Pulmonary artery endothelial cell (primary cell): Measurements from ENCODE around the gene TIMM23. TPM values are rescaled to one million over a fixed set of nuclear protein-coding genes. Genes with fewer than 3 reads are reported as not detected.
"Not testable (repeated sequence)": the region's sequence is repeated elsewhere in the genome, so short reads cannot be mapped to it uniquely, and the experiment has no call there.

Experiments used
- DNase-seq: peaks from one replicate; pipeline ENCODE4 v3.0.0-alpha.2; 2011; ENCODE audit warnings: low read depth, low spot score
- total RNA-seq: library from RNA; depleted of rRNA; stranded (reverse); fragments of >200 nt; gene quantifications from 2 replicates; pipeline ENCODE4 v1.2.3, GENCODE V29; 2014

TIMM23 gene
- total RNA-seq, 1 donor from 2014 or later = 103 TPM

DNA sequence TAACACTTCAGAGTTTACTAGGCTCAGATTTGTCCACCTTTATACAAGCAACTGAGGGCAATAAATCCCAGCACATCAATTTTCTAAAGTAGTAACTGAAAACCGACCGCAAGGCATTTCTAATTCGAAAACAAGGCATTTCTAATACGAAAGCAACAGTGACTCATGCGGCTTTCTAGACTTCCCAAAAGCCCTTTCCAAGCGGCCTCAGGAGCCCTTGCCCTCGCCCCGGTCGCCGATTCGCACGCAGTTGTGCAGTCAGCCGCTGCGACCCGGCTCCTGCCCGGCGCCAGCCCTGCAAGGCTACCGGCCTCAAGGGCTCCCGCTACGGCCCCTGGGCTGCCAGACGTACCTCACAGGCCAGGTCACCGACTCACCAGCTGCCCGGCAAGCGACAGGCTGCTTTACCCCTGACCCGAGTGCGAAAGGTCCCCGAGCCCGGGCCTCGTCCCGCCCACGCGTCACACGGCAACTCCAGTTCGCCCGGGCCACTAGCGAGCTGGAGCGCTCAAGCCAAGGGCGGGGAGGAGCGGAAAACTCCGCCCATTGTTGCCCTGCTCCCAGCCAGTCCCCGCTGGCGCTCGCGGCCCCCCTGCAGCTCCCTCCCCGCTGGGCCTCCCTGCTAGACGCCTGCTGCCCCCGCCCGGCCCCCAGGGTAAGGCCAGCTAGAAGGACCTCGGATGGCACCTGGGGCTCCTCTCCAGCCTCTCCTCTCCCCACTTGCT, 50.9 kb downstream of the TIMM23 start:
- peak; percentile 77 for DNase-seq

DNA sequence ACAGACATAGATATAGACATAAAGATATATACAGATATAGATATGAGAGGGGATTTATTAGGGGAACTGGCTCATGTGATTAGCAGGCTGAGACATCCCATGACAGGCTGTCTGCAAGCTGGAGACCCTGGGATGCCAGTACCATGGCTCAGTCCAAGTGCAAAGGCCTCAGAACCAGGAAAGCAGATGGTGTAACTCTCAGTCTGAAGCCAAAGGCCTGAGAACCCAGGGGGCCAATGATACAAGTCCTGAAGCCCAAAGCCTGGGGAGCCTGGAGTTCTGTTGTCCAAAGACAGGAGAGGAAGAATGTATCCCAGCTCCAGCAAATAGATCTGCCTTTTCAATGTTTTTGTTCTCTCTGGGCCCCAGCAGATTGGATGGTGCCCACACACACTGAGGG, 52.7 kb downstream of the TIMM23 start:
- DNase-seq = no peak

DNA sequence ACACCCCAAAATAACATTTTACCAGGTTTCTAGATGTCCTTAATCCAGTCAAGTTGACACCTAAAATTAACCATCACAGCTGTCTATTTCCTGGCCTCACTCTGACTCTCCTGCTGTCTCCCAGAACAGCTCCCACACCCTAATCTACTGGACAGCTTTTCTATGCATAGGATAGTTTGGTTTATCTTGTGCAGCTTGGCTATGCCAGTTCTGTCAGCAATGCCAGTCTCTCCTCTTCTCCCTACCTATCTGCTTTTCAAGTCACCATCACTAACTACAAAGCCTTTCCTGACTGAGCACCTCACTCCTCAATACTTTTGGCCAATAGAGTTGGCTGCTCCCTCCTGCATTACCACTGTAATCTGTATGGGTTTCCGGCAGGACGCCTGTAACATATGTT, 53.1 kb downstream of the TIMM23 start:
- DNase-seq = no peak

DNA sequence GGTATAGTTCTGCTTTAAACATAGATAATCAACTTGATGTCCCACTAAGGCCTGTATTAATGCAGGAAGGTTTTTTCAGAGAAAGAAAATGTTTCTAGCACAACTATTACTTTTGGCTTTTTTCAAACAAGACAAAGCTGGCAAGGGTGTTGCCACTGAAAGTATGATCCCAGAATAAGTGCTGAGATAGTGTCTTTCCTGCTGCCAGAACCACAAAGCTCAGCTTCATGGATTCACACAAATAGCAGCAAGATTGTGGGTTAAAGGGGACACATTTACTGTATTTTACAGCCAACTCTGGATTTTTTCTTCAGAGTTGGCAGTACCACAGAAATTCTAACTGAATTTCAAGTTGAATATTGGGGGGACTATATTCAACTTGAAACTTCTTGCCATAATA, 53.8 kb downstream of the TIMM23 start:
- DNase-seq = no peak

DNA sequence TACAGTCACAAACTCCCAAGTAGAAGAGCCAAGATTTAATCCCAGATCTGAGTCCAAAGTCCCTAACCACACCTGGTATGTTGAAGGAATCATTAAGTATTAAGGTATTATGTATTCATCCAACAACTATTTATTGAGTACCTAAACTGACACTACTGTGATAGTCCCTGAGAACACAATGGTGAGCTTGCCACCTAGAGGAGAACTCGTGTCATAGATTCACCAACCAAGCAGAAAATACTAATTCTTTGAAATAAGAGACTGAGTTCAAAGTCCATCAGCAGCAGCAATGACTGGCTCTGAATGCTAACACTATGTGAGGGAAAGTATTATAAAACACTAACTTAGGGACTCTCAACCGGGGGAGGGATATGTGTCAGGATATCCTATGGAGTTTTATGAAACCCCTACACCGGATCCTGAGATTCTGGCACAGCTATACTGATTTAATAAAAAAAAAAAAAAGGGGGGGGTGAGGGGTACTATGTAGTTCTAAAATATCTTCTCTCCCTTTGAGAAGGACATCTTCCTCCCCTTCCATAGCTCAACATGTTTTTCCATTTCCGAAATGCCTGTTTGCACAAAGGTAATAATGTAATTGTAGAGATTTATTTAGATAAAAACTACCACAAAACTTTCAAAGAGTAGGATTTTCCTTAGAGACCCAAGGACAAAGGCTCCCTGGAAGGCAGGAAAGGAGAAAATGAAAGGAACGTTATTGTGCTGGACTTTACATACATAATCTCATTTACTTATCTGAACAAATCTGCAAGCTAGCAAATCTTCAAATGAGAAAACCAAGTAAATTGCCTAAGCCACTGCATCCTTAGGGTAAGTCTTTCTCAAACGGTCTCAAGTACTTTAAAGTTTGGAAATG, 56.5 kb downstream of the TIMM23 start:
- DNase-seq = peak; percentile 47

DNA sequence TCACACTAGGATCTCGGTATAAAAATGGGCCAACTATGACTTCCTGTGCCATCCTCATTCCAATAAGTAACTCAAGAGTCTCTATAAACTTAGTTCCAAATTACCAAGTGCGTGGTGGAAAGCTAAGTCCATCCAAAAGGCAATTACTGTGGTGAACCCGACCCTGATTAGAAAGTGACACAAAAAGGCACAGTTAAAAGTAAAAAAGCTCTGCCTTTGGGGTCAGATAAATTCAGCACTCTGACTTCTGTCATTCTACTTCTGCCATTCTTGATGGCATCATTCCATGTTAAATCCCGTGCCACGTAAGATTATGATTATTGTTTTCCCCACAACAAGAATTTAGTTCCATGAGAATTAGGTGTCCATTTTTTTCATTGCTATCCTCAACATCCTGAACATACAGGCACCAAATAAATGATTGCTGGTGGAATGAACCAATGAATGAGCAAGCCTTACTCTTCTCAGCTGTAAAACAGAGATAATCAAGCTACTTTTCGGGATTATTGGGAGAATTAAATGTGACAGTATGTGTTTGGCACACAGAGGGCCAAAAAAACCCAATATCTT, 57.3 kb downstream of the TIMM23 start:
- no peak for DNase-seq

DNA sequence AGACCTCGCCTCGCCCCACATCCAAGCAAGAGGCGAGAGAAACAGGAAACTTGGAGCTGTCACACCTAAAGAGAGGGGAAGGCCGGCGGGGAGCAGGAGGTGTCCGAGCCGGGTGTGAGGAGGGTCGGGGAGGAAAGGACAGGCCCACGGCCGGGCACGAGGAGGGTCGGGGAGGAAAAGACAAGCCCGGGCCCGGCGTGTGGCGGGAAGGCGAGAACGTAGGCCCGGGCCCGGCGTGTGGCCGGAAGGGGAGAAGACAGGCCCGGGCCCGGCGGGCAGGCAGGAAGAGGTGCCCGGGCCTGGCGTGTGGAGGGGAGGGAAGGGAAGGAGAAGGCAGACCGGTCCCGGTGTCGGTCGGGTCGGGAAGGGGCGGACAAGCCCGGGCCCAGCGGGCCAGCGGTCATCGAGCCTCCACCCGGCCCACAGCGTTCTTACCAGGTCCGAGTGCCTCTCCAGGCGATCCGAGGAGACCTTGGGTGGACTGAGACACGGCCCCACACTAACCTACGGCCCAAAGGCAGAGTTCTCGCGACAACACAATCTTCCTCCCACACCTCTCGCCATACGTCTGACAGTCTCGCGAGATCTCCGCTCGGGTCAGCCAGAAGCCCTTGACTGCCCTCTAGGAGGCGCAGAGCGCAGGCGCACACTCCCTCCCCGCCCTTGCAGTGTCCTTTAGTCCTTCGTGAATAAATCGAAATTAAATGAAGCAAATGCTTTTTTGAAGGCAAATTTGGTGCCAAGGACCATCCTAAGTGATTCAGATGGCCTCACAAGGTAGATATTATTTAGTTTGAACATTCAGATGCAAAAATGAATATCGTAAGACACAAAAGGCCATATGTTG, 58.0 kb downstream of the TIMM23 start, which contains the start of gene NCOA4:
NCOA4 (minus strand) TSS at position 533 of the 847 bp plus-strand sequence. CDS start 13,943 bp downstream, outside the sequence.
- DNase-seq = peak; percentile 97

DNA sequence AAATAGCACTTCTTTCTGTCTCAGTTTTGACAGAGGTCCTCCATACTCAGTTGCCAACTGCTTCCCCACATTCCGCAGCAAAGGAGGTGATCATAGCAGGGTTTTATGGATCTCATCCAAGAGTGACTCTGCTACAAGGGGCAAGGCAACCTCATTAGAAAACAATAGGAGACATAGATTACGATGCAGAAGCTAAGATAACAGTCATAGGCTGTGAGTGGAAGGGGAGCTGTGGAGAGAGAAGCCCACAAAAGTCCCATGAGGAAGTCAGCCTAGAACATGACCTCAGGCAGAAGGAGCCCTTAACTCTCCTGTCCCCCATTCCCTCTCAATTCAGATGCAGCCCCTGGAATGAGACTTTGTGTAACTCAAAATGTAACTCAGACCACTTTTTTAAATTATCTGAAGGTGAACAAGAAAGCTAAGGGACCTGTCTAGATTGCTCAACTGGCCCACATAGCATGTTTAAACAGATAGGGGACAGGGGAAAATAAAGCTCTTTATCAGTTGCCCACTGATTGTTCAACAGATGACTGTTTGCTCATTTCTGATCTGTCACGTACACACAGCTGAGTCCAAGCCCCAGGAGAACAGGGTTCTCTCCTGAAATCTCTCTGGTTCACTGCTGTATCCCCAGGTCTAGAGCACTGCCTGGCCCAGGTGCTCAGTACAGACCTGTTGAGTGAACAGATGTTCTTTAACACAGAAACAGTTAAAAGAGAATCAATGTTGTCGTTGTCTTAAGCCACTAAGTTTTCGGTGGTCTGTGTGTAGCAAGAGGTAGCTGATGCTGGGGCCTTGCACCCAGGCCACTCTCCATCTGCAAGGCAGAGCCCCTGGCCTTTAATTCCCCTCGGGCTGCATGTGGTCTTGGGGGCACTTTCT, 59.6 kb downstream of the TIMM23 start:
- DNase-seq = peak; percentile 11

DNA sequence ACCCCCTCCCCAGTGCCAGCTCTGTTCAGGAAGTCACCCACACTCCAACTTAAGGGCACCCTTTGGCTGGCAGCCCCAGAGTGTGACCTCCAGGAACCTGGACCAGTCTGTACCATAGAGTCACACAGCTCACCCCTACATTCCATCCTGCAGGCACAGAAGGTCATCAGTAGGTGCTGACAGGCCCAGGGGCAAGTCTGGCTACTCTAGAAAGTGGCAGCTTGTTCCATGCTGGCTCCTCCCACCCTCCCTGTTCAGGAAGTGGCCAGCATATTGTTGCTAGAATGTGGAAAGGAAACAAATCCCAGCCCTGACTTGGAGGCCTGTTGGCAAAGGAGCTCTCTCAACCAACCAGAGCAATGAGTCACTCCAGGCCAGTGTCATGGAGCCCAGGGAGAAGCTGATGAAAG, 61.3 kb downstream of the TIMM23 start:
- DNase-seq = peak; percentile 85

DNA sequence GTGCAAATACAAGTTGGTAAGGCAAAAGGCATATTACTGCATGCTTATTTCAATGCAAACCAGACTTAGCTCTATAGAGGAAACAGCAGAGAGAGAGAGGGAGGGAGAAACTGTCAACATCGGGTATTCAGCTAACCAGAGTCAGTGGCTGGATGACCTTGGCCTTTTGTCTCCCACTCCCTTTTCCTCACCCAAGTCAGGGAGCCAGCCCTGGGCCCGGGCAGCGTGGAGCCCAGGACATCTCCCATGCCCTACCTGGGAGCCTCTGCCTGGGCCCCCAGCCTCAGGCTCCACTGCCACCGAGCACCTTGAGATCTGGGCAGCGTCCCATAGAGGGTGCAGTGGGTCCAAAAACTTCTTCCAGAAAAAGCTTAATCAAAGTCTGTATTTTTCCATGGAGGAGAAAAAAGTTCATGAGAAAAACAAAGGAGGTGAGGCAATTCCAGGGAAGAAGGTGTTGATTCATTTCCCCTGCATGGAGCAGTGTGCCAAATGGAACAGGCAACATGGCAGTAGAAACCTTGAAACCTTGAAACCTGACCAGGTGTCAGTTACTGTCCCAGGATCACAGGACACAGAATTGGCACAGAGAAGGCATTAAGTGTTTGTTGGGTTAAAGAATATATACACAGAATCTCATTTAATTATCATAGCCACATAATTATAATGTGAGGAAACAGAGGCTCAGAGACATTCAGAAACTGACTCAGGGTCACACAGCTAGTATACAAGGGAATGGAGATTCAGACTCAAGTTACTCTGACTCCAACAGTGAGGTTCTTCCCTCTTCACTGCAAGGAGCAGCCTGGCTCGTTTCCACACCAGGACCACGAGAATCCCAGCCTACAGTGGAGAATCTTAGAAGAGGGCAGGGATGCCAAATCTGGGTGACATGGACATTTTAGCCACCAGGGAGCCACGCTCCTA, 63.9 kb downstream of the TIMM23 start:
- DNase-seq = peak; percentile 37

DNA sequence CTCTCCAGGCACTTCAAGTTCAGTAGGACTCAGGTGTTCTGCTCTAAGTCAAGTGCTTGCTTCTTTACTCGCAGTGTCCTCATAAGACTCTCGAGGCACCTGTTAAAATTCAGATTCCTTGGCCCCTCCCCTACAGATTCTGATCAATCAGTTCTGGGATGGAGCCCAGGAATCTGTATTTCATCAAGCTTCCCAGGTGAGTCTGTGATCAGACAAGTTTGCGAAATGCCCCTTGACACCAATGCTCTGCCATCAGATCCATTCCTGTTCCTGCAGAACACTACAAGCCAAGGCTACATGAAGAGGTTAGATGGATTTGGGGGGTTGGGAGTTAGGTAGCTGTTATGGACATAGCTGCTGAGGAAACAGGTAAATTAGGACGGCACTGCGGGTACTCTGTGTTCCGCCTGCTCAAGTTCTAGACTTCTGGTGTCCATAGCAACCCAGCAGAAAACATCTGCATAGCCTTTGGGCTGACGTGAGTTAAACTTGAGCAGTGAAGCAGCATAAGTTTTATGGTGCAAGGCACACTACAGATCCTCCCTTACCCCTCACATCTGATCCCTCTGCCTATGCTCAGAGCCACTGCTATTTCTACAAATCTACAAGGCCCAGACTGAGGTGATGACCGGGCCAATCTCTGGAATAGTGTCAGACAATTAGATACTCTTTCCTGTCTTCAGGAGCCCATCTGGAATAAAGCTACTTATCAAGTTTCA, 65.0 kb downstream of the TIMM23 start:
- DNase-seq = no peak

DNA sequence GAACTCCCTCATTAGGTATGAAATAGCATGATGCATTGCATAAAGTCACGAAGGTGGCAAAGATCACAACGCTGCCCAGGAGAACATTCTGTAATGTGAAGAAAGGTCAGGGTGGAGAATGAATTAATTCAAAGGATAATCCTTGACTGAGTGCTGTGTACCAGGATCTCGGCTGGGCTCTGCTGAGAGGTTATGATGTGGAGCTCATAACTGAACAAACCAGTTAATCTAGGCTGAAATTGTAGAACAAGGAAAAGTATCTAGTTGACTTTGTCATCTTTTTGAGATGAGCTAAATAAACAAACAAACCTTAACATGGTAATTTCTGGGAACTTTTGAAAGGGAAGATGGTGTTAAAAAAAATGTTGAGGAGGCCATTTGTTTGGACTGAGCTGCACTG, 67.7 kb downstream of the TIMM23 start:
- no peak for DNase-seq

DNA sequence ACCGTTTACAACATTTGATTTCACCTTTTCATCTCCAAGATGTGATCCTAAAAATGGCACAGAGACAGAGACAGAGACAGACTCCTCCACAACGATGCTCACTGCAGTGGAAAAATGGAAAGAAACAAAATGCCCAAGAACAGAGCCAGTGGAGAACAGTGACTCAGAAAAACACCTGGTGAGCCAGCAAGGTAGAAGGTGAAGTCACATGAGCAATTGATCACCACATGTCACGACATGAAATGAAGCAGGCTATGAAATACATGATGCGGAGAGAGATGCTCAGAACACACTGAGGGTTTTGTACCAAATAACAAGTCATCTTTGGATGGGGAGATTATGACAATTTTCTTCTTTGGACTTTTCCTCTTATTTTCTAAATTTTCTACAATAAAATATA, 70.2 kb downstream of the TIMM23 start:
- DNase-seq = no peak

DNA sequence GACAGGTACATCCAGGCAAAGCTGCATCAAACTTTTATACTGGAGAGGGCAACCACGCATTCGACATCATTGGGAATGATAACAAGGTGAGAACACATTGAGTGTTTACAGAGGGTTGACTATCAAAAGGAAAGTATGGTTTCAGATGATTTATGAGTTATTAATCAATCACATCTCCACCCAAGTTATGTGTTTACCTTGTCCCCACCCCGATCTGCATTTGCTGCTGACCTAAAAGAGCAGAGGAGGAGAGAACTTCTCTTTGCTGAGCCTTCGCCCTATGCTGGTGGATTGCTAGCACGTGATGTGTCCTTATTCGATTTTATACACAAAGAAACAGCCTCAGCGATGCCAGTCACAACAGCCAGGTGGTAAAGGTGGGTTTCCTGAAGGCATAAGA, 74.0 kb downstream of the TIMM23 start, which contains the start of gene MSMB:
MSMB (minus strand) TSS at position 9 of the 400 bp plus-strand sequence. CDS start 32 bp downstream, outside the sequence.
- DNase-seq = no peak

DNA sequence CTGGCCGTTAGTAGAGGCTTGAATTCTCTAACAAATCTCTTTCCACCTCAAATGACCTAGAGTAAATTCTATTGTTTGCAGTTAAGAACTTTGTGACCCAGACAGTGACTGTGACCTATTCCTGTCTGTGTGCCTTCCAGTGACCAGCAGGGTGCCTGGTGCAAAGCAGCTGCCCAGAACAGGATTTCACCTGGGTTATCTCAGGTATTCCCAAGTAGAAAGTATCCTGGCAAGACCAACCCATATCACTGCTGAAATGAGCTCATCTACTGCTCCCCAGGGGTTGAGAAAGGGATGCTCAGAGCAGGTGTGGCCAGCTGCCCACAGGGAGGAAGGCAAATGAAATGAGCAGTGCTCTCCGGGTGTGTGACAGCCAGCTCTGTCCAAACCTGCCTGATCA, 75.9 kb downstream of the TIMM23 start:
- DNase-seq = no peak

DNA sequence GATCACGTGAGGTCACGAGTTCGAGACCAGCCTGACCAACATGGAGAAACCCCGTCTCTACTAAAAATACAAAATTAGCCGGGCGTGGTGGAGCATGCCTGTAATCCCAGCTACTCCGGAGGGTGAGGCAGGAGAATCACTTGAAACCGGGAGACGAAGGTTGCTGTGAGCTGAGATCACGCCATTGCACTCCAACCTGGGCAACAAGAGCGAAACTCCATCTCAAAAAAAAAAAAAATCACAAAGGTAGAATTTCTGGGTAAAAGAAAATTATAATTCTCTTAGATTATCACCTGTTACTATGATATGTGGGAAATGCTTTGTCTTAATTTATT, 77.2 kb downstream of the TIMM23 start:
- DNase-seq = not testable (repeated sequence)

DNA sequence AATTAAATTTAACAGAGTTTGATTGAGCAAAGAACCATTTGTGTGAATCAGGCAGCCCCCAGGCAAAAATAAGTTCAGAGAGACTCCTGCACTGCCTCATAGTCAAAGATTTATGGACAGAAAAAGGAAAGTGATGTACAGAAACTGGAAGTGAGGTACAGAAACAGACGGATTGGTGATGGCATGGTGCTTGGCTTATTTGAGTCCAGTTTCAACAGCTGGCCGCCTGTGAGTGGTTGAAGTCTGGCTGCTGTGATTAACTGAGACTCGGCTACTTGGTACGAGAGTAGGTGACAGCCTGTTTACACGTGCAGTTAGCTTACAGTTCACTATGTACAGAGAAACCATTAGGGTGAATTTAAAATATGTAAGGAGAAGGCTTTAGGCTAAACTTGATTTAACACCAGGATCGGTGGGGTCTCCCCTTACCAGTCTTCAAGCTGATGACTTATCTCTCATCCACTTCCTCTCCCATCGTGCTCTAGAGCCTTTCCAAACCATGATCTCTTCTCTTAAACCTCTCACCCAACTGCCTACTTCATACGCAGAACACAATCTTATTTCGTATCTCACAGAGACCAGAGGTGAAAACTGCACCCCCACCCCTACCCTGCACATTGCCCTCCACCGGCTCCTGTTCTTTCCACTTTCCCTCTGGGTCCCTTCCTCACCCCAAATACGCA, 78.8 kb downstream of the TIMM23 start:
- DNase-seq = no peak
